ENCODE measurements around the gene SMOC1.

Gene SMOC1

DNA sequence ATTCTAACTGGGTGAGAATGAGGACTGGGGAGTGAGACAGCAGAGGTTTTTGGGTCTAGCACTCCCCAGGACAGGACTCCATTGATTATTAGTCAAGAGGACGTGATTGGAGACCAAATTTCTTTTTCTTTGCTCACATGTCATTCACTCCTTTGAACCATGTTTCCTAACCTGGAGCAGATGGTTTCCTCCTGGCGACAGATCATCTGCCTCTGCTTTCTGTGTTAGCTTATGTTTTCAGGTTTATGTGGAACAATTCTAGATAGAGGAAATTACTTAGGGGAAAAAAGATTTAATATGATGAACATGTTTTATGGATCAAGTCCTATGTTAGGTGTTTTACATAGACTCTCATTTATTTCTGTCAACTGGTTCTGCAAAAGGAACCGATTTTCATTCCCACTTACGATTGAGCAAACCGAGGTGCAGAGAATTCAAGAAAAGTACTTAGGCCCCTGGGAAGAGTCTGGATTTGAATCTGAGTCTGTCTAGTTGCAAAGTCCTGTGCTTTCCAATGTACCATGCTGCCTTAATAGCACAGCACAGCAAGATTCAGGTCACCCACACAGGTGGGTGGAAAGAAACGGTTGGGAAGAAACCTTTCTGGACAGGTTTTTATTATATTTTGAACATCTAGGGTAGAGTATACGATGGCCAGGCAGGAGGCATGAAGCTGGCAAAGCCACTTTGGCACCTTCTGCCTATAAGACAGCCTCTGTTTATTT lies 30.8 kb downstream of the SMOC1 start:
- DNase-seq (ENCODE audit: low read depth): no peak
- no peak for TF ChIP-seq MYC (IDR thresholded peaks at IDR 0.05; ENCODE audit: low read depth, low read length)
- TF ChIP-seq CTCF (IDR thresholded peaks at IDR 0.05; ENCODE audit: low read depth, low read length): no peak
- TF ChIP-seq POLR2A (IDR thresholded peaks at IDR 0.05; ENCODE audit: extremely low read depth, insufficient read length): no peak
- no peak for TF ChIP-seq MAX (IDR thresholded peaks at IDR 0.05; ENCODE audit: low read depth, low read length)
- no peak overlapping the region for H3K4me3 ChIP-seq (ENCODE audit: low read depth, low read length)

DNA sequence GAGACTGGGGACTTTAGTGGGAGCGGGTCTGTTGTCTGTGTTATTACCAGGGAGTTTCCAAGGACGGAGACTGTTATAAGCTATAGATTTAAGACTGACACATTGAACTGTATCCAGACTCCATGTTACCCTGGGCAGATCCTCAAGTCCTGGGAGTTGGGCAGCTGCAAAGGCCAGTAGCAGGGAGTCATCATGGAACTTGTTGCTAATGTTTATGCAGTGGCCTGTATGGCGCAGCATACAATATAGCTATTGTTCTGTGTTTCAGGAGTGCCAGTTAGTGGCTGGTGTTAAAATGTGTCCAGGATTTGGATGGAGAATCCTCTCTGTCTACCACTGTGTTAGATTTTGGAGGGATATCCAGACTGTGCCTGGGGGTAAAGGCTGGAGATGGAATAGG lies 31.7 kb downstream of the SMOC1 start:
- no peak overlapping the region for H3K4me3 ChIP-seq (ENCODE audit: low read depth, low read length)
- no peak for TF ChIP-seq MAX (IDR thresholded peaks at IDR 0.05; ENCODE audit: low read depth, low read length)
- DNase-seq (ENCODE audit: low read depth): no peak

DNA sequence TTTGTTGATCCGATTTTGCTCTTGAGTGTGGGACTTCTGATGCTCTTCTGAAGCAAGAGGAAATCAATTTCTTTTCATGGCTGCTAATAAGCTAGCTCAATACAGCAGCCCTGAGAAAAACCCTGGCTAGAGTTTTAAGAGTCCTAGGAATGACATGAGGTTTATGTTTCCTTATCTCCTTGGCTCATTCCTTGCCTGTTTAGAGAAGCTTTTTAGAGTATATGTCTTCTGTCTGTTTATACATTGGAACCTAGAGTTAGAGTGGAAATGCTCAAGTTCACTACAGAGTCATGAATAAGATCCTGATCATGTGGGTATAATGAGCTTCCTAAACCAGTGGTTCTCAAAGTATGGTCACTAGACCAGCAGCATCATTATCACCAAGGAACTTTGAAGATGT lies 34.5 kb downstream of the SMOC1 start:
- no peak for DNase-seq (ENCODE audit: low read depth)
- no peak for TF ChIP-seq CTCF (IDR thresholded peaks at IDR 0.05; ENCODE audit: low read depth, low read length)
- no peak for TF ChIP-seq POLR2A (IDR thresholded peaks at IDR 0.05; ENCODE audit: extremely low read depth, insufficient read length)
- TF ChIP-seq MYC (IDR thresholded peaks at IDR 0.05; ENCODE audit: low read depth, low read length): no peak
- TF ChIP-seq MAX (IDR thresholded peaks at IDR 0.05; ENCODE audit: low read depth, low read length): no peak
- no peak overlapping the region for H3K4me3 ChIP-seq (ENCODE audit: low read depth, low read length)

- H3K4me3 ChIP-seq (ENCODE audit: low read depth, low read length): no peak overlapping the region
- DNase-seq (ENCODE audit: low read depth): no peak
- TF ChIP-seq CTCF (IDR thresholded peaks at IDR 0.05; ENCODE audit: low read depth, low read length): no peak
- TF ChIP-seq MAX (IDR thresholded peaks at IDR 0.05; ENCODE audit: low read depth, low read length): no peak
- no peak for TF ChIP-seq POLR2A (IDR thresholded peaks at IDR 0.05; ENCODE audit: extremely low read depth, insufficient read length)
- no peak for TF ChIP-seq MYC (IDR thresholded peaks at IDR 0.05; ENCODE audit: low read depth, low read length)
These were observed 37.2 kb downstream of the SMOC1 start for GRCh38 chr14:69916396-69916795.

DNA sequence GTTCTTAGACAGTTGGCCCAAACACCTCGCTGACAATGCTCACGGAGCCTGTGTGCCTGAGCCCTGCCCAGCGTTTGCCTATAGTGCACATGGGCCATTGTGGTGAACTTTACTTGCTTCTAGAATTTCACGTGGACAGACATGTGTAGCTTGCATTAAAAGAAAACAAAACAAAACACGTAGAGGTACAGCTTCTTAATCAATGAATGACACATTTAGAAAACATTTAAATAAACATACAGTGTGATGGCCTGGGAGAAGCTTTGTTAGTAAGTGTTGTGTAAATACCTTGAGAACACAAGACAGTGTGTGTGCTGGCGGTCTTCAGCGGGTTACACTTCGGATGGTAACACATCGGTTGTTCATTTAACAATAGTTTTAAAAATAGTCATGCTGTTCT lies 38.1 kb downstream of the SMOC1 start:
- TF ChIP-seq MYC (IDR thresholded peaks at IDR 0.05; ENCODE audit: low read depth, low read length): no peak
- no peak for TF ChIP-seq POLR2A (IDR thresholded peaks at IDR 0.05; ENCODE audit: extremely low read depth, insufficient read length)
- TF ChIP-seq CTCF (IDR thresholded peaks at IDR 0.05; ENCODE audit: low read depth, low read length): no peak
- no peak for TF ChIP-seq MAX (IDR thresholded peaks at IDR 0.05; ENCODE audit: low read depth, low read length)
- no peak for DNase-seq (ENCODE audit: low read depth)
- H3K4me3 ChIP-seq (ENCODE audit: low read depth, low read length): no peak overlapping the region

GRCh38 chr14:69919815-69920214 lies 40.6 kb downstream of the SMOC1 start:
- H3K4me3 ChIP-seq (ENCODE audit: low read depth, low read length): no peak overlapping the region
- no peak for TF ChIP-seq MYC (IDR thresholded peaks at IDR 0.05; ENCODE audit: low read depth, low read length)
- TF ChIP-seq MAX (IDR thresholded peaks at IDR 0.05; ENCODE audit: low read depth, low read length): no peak
- TF ChIP-seq CTCF (IDR thresholded peaks at IDR 0.05; ENCODE audit: low read depth, low read length): no peak
- TF ChIP-seq POLR2A (IDR thresholded peaks at IDR 0.05; ENCODE audit: extremely low read depth, insufficient read length): no peak
- DNase-seq (ENCODE audit: low read depth): no peak
